CD4-positive, alpha-beta T cell treated with Interleukin-4 for 4 hours (primary cell): ENCODE results near the gene C19orf85.
"Not testable (repeated sequence)": the region's sequence is repeated elsewhere in the genome, so short reads cannot be mapped to it uniquely, and the experiment has no call there.

ENCODE experiments used
- DNase-seq: peaks from one replicate; pipeline ENCODE4 v3.0.0-alpha.2; 2020

The C19orf85 gene

DNA sequence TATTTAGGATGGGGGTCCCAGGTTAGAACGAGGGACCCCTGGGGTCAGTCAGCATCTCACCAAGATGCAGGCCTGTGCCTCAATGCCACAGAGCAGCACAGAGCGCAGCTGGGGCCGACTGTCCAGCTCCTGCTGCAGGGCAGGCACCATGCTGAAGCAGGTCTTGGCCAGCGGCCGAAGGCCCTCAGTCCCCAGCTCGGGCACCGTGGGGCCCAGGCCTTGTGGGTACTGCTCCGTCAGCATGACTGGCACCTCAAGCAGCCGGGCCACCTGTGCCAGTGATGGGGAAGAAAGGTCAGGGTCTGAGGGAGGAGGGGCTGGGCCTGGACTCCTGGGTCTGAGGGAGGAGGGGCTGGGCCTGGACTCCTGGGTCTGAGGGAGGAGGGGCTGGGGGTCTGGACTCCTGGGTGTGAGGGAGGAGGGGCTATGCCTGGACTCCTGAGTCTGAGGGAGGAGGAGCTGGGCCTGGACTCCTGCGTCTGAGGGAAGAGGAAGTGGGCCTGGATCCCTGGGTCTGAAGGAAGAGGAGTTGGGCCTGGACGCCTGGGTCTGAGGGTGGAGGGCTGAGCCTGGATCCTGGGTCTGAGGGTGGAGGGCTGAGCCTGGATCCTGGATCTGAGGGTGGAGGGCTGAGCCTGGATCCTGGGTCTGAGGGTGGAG is 8.8 kb downstream of the C19orf85 start:
- DNase-seq: no peak

DNA sequence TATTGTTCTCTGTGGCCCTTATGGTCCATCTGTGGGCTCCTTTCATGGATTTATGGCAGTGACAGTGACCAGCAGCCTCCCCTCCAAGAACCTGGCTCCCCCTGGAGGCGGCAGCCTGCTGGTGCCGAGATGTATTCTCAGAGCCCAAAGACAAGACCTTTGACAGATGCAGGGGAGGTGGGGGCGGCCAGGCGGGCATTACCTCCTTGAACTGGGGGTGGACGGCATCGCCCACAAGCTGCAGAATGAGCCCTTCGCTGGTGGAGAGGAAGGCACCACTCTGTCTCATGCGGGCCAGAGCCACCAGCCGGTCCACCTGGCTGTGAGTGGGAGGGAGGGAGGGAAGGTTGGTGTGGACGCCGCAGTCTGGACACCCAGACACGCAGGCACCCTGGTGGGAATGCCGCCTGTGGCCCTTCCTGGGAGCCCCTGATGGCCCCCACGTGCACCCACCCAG is 9.7 kb downstream of the C19orf85 start:
- peak; percentile 38 for DNase-seq

DNA sequence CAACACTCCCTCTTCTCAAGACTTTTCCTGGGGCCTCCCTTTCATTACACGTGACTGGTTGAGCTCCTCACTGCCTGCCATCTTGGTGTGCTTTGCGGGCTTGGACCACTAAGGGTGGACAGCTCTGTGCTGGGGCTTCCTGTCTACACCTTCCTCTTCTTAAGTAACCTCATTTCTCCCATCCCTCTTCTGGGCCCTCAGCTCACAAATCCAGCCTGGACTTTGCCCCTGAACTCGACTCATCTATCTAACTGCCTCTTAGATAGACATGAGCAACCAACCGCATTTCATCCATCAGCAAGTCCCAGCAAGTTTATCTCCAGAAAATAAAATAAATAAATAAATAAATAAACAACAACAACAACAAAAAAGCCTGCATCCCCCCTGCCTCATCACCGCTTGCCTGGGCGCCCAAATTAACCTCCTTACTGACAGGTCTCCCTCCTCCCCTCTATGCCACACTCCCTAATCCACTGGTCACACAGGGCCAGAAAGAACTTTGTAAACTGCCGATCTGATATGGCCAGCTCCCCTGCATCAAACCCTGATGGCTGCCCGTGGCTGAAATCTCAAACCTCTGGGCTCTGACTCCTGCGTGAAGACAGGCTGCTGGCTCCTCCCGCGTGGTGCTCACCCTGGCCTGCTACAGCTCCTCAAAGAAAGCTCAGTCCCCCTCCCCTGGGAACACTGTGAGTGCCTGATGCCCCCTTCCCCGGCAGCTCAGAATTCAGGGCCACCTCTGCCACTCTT is 10.9 kb downstream of the C19orf85 start:
- no peak for DNase-seq

DNA sequence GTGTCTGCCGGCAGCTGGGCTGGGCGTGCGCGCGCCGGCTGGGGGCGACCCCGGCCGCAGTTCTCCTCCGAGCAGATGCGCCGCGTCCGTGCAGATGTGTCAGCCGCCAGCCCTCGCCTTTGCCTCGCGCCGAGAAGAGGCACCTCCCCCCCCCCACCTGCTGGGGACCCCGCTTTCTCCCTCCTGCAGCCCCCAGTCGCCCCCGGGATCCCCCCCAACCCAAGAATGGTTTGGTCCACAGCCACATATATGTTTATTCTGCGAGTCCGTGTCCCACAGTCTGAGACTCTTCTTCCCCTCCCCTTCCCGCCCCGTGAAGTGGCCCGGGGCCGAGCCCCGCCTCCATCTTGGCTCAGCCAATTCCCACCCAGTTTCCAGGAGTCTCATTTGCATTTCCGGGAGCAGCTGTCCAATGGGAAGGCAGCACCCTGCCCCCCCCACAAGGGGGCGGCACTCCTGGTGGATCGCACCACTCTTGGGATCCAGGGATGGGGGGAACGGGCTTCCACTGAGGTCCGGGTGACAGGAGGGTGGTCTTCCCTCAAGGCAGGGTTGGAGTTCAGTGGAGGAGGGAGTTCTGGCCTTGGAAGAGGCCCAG is 11.7 kb downstream of the C19orf85 start:
- DNase-seq: peak; percentile 49

DNA sequence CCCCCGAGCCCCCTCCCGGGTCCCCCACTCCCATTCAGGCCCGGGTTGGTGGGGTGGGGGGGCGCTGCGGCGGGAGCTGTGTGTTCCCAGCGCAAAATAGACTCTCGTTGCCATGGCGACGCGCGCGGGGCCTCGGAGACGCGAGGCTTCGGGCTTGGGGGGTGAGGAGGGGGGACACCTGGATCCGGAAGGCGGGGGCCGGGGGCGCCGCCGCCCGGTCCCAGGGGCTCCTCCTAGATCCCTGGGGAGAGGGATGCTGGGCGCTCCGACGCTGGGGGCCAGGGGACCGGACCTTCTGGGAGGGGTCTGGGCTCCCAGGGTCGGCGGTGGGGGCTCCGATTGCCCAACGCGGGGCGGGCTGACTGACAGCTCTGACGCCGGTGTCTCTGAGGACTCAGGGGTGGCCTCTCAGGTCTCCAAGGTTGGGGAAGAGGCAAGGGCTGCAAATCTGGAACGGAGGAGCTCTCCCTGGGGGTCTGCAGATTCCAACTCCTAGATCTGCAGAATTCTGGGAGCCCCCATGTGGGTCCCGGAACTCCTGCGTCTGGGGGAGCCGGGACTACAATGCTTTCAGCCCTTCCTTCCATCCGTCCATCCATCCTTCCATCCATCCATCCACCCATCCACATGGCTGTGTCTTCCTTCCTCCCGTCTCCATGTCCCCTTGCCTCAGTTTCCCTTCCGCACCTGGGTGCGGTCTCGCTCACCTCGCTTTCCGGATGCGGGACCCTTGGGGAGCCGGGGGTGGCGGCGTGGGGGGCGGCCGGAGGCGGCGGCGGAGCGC is 12.4 kb downstream of the C19orf85 start:
- no peak for DNase-seq

DNA sequence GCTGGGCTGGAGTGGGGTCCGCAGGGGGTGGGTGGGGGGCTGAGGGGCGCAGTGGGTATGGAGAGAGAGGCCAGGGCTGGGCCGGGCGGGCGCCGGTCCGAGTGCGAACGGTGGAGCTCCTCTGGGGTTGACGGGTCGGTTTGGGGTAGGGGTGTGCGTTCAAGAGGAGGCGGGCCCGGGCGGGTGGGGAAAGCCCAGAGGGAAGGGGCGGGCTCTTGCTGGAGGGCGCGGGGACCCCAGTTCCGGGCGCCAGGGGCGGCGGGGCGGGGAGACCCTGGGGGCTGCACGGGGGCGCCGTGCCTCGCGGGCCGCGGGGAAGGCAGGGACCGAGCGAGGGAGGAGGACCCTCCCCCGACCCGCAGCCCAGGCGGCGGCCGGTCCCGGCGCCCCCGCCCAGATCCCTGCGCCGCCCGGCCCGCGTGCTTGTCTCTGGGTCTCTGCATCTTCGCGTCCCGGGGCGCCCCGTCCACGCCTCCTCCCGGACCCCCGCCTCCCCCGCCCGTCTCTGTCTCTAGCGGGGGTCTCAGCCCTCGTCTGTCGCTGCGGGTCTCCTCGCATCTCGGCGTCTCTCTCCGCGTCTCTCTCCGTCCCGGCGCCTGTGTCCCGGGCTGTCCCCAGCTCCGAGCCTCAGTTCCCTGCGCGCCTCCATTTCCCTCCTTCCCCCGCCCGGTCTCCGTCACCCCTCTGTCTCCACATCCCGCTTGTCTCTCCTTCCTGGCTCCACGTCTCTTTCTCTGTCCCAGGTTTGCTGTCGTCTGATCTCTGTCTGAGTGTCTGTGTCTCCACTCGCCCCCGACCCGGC is 13.2 kb downstream of the C19orf85 start:
- no peak for DNase-seq

DNA sequence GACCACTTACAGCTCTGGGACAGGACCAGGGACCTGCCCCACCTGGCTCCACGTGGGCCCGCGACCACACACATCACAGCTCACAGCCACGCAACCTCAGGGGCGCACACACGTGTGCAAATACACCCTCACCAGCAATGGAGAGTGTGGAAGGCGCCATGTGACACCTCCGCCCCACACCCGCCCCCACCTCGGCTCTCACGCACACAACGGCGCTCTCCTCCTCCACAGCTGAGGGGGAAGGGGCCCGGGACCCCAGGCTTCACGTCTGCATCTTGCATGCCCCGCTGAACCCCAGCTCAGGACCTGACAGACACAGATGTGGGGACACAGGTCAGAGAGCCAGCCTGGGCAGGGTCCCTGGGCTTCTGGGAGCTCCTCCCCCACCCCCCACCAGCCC is 15.1 kb downstream of the C19orf85 start:
- DNase-seq: no peak

DNA sequence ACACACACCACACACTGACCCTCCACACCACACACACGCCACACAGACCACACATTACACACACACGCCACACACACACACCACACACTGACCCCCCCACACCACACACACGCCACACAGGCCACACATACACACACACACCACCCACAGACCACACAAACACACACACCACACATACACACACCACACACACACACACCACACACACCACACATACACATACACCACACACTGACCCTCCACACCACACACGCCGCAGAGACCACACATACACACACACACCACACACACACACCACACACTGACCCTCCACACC is 16.4 kb downstream of the C19orf85 start:
- DNase-seq: not testable (repeated sequence)

DNA sequence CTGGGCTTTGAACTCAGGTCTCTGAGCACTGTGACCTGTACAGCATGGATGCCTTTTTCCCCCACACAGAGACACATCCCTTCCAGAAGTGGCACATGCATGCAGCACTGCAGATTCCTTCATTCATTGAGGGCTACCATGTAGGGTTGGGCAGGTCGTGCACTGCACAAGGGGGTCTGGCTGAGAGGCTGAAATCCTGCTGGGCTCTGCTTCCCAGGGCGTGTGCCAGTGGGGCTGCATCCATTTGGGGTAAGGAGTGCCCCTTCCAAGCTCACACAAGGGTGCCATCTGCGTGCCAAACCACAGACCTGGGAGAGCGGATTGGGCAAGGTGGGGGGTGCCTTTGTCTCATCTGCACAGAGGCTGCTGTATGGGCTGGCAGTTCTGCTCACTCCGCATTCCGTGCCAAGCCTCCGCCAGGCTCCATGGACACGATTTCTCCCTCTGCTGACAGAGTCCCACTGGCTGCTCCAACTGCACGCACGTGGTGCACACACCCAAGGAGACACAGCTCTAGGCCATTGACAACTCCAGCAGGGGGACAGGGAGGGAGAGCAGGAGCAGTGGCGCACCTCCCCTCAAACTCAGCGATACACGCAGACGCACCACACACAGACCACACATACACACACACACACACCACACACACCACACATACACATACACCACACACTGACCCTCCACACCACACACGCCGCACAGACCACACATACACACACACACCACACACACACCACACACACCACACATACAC is 17.0 kb downstream of the C19orf85 start:
- DNase-seq: no peak

DNA sequence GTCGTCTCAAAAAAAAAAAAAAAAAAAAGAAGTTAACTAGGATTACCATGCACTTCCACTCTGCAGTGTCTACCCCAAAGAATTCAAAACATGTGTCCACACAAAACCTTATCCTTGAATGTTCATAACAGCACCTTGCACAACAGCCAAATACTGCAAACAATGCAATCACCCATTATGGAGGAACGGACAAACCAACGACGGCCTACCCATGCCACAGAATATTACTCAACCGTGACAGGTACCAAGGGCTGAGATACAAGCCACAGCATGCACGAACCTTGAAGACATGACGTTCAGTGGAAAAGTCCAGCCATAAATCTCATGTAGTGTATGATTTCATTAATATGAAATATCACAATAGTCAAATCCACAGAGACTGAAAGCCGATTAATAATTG is 18.5 kb downstream of the C19orf85 start:
- no peak for DNase-seq

DNA sequence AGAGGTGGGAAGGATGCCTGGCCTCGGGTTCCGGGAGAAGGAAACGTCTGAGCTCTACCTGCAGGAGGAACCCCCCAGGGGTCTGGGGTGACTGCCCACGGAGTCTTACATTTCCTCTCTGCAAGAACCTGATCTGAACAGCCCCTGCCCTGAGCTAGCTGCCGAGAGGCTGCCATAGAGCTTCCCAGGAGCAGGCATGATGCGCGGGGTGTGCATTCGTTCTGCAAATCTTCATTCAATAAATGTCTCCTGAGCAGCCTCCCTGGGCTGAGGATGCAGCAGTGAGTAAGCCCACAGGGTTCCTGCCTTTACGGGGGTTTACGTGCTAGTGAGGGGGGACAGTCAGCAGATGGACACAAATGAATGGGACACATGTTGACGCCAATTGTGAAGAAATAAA is 19.9 kb downstream of the C19orf85 start:
- no peak for DNase-seq

DNA sequence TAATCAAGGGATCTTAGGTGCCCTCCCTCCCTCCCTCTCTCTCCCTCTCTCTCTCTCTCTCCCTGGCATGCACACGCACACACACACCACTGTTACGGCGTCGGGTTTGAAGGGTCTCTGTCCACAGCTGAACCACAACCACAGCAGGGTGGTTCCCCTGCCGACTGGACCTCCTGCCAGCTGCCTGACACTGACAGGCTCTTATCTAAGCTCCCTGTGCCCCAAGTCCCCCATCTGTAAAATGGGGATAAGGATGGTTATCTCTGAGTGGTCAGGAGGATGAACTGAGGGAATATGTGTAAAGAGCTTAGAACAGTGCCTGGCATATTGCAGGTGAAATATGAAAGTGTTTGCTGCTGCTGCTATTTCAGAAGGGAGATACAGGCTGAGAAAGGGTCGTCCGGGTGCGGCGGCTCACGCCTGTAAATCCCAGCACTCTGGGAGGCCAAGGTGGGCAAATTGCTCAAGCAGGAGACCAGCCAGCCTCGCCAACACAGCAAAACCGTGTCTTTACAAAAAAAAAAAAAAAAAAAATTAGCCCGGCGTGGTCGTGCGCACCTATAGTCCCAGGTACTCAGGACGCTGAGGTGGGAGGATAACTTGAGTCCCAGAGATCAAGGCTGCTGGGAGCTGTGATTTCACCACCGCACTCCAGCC is 20.6 kb downstream of the C19orf85 start:
- DNase-seq: no peak

DNA sequence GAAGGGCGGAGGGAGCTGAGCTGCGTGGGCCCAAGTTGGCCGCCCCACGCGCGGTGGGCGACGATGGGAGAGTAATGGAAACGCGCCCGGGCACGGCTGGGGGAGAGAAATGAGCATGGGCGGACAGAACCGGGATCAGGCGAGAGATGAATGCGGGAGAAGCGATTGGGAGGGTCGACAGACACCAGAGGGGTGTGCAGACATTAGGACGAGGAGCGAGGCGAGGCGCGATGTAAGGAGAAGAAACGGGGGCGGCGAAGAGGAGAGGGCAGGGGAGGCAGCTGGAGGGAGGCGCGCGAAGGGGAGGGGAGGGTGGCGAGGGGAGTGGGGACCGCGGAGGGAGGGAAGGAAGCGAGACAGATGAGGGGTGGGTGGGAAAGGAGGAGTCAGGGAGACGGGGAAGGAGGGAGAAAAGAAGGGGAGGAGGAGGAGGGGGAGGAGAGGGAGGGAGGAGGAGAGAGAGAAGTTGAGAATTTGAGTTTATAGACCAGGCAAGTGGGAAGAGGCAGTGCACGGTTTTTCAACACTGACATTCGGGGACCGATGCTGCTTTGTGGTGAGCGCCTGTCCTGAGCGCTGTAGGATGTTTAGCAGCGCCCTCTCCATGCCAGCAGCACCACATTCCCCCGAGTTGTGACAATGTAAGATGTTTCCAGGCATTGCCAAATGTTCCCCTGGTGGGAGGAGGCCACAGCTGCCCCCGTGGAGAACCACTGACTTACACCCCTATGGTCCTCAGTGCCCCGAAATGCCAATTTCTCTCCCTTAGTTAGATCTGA is 21.3 kb downstream of the C19orf85 start, which contains the start of gene SHISA7:
Gene SHISA7 (minus strand): TSS at position 256 of the 779 bp plus-strand sequence. CDS start 437 bp downstream, outside the sequence.
- DNase-seq: no peak

DNA sequence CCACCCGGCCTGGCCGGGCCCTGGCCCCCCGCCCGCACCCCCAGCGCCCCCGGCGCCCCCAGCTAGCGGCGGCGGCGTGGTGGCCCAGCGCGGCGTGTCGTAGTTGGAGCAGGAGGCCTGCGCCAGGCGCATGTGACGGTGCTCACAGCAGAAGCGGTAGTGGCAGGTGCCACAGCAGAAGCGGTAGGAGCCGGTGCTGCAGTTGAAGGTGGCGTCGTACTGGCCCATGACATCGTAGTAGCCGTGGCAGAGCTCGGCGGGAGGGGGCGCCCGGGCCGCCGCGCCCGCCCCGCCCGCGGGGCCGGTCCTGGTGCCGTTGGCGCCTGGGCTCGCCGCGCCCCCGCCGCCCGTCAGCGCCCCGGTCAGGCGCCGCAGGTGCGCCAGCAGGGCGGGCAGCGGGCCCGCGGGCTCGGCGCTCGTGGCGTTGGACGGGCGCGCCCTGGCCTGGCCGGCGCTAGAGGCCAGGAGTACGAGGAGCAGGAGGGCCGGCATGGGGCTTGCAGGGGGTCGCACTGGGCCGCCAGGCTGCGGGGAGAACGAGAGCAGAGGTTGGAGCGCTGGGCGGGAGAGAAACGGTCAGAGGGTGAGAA is 22.1 kb downstream of the C19orf85 start:
- no peak for DNase-seq

DNA sequence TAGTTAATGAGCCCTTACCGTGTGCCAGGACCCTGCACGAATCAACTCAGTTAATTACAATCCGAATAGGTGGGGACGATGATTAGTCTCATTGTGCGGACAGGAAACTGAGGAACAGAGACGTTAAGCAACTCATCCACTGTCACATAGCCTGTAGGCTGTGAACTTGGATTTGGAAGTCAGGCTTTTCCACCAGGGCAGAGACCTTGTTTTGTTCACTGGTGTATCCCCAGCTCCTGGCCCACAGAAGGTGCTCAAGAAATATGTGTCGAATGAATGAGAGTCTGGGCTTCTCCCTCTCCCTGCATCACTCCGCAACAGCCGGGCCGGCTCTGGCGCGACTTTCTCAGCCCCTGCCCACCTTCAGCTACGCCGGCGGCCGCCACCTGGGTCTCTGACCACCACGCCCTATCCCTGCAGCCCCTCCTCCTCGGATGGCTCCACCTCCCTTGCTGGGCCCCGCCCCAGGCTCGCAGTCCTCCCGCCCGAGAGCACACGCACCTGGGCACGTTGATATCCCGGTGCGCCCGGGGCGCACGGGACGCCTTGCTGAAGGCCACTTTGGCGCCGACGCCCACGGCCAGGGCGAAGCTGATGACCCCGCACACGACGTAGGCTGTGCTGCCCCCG is 22.7 kb downstream of the C19orf85 start:
- DNase-seq: no peak

DNA sequence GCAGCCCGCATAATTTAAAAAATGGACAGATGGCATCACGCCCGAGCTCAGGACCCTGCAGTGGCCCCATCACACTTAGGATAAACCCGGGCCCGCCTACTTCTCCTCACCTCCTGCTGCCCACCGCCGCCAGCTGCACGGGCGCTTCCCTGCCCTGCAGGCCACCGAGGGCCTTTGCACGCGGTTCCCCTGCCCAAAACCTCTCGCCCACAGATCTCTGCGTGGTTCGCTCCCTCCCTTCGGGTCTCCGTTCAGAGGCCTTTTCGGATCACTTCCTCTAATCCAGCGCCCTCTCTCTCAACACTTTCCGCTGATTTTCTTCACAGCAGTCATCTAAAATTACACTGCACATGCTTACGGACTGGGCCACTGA is 23.2 kb downstream of the C19orf85 start:
- DNase-seq: no peak

DNA sequence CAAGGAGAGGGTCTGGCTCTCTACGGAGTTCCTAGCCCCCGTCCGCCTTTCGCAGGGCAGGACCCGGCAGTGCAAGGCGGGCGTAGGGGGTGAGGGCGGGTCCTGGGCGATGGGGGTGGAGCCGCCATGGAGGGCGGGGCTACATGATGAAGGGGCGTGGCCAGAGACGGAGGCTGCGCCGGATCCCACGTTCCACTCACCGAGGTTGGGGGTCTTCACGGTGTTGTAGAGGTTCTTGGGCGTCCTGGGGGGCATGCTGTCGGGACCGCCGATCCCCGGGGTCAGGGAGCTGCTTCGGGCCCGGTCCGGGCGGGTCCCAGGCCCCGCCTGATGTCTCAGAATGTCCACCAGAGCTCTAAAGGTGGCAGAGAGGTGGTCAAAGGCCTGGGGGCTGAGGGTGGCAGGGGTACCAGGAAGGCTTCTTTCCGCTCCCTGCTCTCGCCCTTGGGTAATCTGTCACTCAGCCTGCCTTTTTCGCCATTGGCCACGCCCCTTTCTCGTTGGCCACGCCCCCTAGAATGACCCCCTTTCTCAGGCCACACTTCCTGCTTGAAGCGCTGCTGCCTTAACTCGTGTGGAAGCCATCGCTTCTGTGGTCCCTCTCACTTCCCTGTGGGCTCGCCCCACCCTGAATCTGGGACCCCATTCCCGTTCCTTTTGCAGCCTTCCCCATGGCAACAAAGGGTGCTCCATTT is 24.0 kb downstream of the C19orf85 start:
- no peak for DNase-seq

DNA sequence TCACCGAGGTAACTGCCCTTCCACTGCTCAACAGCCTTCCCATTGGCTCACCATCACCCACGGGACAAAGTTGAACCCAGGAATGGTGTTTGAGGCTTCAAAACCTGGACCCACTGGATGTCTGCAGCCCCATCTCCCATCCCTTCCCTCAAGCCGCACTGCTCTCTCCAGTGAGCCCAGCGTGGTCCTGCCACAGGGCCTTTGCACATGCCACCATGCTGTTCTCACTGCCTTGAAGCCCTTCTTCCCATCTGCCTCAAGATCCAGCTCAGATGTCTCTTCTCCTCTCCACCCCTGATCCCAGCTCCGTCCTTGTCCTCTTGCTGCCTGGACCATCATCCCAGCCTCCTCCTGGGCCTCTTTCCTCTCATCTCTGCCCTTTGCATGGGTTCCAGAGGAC is 25.5 kb downstream of the C19orf85 start:
- DNase-seq: no peak

DNA sequence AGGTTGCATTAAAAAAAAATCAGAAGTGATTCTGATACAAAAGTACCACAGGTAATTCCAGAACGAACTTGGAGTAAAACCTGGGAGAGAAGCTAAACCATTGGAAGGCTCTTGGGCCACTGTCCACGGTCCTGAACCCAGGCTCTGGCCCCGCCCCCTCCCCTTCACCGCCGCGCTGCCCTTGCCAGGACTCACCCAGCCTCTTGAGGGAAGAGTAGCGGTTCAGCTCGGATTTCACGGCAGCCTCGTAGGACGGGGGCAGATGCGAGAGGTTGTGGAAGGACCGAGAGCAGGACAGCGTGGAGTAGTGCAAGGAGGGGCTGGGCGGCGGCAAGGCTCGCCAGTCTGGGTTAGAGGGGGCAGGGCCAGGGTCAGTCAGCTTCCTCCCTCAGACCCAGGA is 27.1 kb downstream of the C19orf85 start:
- no peak for DNase-seq
